Germinal center (tissue), 1 donor: ENCODE data around the gene DDX39B.
"Not testable (repeated sequence)": the region's sequence is repeated elsewhere in the genome, so short reads cannot be mapped to it uniquely, and the experiment has no call there.

Source experiments
- DNase-seq: peaks from one replicate; pipeline ENCODE4 v3.0.0; 2012; ENCODE audit warnings: mixed read lengths, low spot score

The DDX39B gene

DNA sequence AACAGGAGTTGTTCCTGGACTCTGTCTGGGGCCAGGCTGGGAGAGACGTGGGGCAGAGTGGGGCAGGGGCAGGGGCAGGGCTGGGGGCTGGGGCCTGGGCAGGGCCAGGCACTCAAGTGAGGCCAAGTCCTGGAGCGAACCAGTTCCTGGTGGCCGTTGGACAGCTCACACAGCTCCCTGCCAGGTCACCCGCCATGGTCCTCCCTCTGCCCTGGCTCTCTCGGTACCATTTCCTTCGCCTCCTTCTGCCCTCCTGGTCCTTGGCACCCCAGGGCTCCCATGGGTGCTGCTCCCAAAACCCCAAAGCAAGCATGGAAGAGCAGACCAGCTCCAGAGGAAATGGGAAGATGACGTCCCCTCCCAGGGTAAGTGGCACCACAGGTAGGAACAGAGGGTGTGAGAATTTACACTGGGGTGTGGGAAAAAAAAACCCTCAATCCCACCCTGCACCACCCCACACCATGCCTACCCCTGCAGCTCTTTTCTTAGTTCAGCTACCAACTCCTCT is 12.9 kb downstream of the DDX39B start, which contains the start of gene MCCD1:
Gene MCCD1 (plus strand): TSS at position 142 of the 508 bp plus-strand sequence. CDS start 53 bp downstream, at position 195.
- no peak for DNase-seq

DNA sequence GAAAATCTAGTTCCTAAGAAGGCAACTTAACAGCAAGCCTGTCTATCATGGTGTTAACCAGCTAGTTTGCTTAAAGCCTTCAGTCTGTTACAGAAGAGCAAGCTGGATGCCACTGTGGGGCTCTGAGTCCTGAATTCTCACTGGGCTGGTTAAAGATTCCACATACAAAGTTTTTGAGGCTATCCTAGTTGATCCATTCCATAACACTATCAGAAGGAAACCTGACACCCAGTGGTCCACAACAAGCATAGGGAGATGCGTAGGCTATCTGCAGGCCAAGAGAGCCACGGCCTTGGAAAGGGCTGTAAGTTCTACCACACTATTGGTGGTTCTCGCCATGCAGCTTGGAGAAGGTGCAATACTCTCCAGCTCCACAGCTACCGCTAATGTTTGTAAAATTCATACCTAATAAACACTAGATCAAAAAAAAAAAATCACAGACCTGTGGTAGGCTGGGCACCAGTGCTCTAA is 13.5 kb downstream of the DDX39B start:
- no peak for DNase-seq

GRCh38 chr6:31525932-31526591 is 15.7 kb downstream of the DDX39B start:
- DNase-seq: no peak

DNA sequence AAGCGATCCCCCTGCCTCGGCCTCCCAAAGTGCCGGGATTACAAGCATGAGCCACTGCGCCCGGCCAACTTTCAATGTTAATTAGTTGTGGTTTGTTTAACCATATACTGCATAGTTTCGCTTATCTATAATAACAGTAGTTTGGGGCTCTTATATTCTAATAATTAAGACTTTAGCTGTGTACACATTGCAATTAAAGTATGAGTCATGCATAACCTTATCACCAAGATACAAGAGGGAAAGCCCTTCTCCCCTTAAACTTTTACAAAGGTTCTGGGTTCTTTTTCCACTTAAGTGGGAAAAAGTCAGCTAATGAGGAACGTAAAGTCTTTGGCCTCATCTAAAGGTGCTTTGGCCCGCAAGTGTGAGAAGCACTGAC is 16.3 kb downstream of the DDX39B start:
- no peak for DNase-seq

- DNase-seq: no peak
These were observed 20.0 kb downstream of the DDX39B start for GRCh38 chr6:31521835-31522234.

- no peak for DNase-seq
These were observed 28.2 kb downstream of the DDX39B start for GRCh38 chr6:31513456-31514165.

GRCh38 chr6:31510007-31510406 is 31.8 kb downstream of the DDX39B start:
- no peak for DNase-seq

- not testable (repeated sequence) for DNase-seq
These were observed 32.8 kb downstream of the DDX39B start for GRCh38 chr6:31509036-31509435.

DNA sequence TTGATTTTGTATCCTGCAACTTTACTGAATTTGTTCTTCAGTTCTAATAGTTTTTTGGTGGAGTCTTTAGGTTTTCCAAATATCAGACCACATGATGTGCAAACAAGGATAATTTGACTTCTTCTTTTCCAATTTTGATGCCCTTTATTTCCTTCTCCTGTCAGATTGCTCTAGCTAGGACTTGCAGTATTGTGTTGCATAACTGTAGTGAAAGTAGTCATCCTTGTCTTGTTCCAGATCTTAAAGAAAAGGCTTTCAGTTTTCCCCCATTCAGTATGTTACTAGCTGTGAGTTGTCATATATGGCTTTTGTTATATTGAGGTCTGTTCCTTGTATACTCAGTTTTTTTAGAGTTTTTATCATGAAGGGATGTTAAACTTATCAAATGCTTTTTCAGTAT is 39.2 kb downstream of the DDX39B start:
- DNase-seq: no peak

- not testable (repeated sequence) for DNase-seq
These were observed 42.2 kb downstream of the DDX39B start for GRCh38 chr6:31499648-31500047.

DNA sequence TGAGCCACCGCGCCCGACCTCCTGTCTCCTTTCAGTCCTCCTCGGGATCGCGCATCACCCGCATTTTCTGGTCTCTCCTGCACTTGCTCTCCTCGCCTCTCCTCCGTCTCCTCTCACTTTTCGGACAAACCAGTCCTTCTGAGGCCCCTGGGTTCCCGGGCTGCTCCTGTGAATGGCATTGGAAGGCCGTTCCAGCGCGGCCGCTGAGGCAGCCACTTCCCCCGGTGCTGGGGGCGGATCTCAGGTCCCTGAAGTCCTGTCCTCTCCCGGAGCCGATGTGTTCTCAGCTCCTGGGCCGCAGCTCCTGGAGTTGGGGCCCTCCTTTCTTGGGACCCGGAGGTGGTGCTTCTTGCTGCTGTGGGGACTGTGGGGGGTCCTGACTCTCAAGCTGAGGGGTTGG is 43.1 kb downstream of the DDX39B start:
- DNase-seq: no peak

DNA sequence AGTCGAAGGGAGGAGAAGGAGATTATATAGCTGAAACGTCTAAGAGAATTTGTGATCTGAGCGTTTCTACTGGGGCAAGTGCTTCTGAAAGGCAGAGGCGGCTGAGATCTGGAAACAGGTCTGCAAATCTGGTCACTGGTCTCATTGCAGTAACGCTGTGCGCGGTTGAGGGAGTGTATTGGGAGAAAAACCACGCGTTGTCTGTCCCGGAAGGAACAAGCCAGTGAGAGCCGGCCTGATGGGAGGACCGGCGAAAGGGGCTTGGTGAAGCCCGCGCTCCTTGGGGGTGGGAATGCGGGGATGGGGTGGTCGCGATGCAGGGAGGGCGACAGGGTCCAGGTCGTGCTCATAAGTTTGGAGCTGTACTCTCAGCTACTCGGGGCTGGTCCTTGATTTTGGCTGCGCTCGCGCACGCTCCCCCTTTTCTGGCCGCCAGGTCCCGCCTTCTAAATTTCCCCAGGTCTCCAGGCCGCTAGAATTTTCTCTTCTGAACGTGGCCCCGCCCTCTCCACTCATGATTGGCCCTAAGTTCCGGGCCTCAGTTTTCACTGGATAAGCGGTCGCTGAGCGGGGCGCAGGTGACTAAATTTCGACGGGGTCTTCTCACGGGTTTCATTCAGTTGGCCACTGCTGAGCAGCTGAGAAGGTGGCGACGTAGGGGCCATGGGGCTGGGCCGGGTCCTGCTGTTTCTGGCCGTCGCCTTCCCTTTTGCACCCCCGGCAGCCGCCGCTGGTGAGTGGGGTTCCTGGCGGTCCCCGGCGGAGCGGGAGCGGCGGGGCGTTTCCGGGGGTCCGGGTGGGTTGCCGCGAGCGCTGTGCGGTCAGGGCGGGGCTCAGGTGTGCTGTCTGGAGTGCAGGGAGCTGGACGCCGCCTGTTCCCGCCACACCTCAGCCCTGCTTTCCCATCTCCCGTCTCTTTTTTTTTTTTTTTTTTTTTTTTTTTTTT is 44.0 kb downstream of the DDX39B start, which contains the start of gene MICB:
Gene MICB (plus strand): TSS at position 615 of the 946 bp plus-strand sequence. CDS start 49 bp downstream, at position 664.
- DNase-seq: peak; percentile 82

- DNase-seq: not testable (repeated sequence)
These were observed 45.0 kb downstream of the DDX39B start for GRCh38 chr6:31496826-31497225.

DNA sequence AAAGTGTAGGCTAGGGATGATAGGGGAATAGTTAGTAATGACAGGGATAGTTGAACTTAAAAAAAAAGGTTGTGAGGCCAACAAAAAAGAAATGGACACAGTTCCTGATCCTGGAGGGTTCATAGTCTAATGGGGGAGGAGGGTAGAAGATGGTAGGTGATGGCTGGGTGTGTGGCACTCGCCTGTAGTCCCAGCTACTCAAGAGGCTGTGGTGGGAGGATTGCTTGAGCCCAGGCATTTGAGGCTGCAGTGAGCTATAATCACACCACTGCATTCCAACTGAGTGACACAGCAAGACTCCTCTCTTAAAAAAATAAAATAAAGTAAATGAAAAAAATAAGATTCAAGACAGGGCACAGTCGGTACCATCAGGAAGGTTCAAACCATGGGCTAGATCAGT is 46.2 kb downstream of the DDX39B start:
- DNase-seq: no peak

GRCh38 chr6:31493875-31494694 is 47.7 kb downstream of the DDX39B start:
- peak; percentile 60 for DNase-seq

- not testable (repeated sequence) for DNase-seq
These were observed 48.3 kb downstream of the DDX39B start for GRCh38 chr6:31493550-31493874.

- no peak for DNase-seq
These were observed 51.5 kb downstream of the DDX39B start for GRCh38 chr6:31490115-31490873.

GRCh38 chr6:31489086-31489485 is 52.7 kb downstream of the DDX39B start:
- DNase-seq: no peak

GRCh38 chr6:31487674-31488073 is 54.1 kb downstream of the DDX39B start:
- DNase-seq: not testable (repeated sequence)

DNA sequence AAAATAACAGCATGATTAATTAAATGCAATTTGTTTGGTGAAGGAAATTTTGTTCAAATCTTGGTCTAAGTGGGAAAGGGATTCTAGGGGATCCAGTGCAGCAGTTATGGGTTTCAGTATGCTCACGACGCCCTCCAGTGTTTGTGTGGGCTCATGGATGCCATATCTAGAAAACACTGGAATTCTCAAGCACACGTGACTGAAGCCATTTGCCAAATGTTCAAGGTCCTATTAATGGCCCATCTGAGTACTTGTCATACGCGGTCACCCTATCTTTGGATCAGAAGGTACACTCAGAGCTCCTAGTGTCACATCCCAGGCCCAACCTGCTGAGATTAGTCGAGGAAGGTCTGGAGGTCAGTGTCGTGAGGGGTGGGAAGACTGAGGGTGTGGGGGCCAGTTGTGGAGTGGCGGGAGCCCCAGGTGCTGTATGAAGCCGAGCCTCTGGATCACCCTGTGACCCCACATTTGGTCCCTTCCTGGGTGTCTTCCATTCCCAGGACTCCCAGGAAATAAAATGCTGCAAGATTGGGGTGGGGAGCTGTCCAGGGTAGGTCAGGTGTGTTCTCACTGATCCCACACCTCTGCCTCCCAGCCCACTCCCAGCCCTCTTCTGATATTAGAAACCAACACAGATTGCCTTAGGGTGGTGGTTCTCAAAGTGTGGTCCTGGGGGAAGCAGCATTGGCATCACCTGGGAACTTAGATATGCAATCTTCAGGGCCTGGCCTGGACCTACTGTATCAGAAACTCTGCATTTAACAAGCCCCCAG is 55.6 kb downstream of the DDX39B start:
- DNase-seq: not testable (repeated sequence)
